Retina (tissue), 1 donor: ENCODE data around the gene HPCAL4.

Experiments used
- DNase-seq: peaks from one replicate; pipeline ENCODE4 v3.0.0-alpha.2; 2016

The HPCAL4 gene

DNA sequence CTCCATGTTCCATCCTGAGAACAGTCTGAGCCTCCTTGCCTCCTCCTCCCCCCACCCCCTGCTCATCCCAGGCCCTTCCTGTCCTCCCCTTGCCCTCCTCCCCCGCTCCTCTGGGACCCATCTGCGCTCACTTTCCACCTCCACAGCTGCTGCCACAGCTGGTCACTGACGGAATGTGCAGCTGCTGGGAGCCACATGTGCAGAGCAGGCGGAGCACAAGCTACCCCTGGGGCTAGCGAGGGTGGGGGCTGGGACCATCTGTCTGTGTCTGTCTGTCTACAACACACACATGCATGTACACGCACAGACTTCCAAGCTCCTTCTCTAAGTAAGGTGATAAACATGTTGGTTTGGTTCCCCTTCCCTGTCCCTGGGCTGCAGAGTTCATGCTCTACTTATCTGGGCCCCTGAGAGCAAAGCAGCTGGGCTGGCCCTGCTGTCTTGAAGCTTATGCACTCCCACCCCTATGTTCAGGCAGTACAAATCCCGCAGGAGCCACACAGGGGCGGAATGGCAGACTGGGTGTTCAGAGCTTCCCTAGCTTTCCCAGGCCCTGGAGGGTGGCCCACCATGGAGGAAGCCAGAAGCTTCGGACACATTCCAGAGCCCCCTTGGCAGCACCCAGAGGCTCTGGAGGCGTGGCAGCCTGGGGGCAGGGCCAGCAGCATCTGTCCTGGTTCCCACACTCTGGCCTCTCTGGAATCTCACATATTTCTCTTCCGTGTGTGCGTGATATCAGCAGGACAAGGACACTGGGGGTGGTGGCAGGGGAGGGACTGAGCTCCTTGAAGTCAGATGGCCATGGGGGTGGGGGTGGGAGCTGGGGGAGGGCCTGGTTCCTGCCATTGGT, 44.8 kb downstream of the HPCAL4 start:
- peak; percentile 90 for DNase-seq

DNA sequence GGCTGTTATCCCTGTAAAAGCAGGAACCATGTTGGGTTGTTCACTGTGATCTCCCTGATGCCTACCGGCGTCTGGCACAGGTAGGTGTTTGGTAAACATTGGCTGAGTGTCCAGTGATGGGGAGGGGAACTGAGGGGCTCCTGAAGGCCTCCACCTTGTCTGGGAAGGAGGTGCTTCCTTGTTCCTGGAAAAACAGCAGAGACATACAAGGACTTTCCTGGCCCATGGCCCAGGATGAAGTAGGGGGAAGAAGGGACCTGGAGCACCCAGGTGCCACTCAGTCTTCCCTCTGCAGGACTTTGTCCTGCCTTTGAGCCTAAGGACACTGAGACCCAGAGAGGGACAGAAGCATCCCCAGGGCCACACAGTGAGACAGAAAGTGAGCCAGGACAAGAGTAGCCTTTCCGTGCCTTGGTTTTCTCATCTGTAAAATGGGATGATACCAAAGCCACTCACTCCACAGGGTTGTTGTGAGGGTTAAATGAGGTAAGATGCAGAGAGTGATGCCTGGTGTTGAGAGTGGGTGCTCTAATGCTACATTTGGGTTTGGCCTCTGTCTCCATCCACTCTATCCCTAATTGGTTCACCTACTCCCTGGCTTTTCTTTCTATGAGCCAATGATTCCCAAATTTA, 45.7 kb downstream of the HPCAL4 start:
- DNase-seq, result no peak

DNA sequence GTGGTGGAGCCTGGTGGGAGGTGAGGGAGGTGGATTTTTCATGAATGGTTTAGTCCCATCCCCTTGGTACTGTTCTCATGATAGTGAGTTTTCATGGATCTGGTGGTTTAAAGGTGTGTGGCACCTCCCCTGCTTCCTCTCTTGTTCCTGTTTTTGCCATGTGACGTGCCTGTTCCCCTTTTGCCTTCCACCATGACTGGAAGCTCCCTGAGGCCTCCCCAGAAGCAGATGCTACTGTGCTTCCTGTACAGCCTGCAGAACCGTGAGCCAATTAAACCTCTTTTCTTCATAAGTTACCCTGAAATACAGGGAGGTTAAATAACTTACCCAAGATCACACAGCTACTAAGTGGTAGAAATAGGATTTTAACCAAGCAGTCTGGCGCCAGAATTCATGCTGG, 47.5 kb downstream of the HPCAL4 start:
- DNase-seq, result no peak

DNA sequence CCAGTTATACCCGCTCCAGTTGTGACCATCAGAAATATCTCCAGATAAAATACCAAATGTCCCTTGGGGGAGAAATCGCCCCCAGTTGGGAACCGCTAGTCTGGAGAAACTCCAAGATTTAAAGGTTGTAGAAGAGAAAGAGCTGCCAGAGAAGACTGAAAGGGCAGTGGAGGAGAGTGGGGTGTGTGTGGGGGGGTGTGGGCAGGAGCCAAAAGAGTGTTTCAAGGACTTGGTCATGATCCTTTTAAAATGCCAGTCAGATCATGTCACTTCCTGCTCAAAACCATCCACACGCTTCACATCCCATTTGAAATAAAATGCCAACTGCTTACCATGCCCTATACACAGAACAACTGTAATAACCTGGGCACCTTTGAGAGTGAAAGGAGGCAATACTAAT, 48.4 kb downstream of the HPCAL4 start:
- DNase-seq, result no peak

DNA sequence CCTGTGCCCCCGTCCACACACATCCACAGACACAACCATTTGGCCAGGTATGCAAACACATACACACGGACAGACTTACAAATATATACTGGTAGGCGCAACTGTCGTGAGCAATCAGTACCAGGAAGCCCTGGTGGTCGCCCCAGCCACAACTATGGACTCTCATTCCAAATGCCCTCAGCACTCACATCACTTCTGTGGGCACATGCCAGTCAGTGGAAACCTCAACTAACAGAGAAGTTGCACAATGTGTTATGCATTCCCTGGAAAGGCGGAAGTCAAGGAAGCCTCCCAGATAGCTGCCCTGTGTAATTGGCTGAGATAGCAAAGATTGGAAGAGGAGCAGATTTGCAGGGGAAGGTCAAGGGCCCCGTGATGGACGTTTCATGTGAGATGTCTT, 50.4 kb downstream of the HPCAL4 start:
- DNase-seq, result no peak

DNA sequence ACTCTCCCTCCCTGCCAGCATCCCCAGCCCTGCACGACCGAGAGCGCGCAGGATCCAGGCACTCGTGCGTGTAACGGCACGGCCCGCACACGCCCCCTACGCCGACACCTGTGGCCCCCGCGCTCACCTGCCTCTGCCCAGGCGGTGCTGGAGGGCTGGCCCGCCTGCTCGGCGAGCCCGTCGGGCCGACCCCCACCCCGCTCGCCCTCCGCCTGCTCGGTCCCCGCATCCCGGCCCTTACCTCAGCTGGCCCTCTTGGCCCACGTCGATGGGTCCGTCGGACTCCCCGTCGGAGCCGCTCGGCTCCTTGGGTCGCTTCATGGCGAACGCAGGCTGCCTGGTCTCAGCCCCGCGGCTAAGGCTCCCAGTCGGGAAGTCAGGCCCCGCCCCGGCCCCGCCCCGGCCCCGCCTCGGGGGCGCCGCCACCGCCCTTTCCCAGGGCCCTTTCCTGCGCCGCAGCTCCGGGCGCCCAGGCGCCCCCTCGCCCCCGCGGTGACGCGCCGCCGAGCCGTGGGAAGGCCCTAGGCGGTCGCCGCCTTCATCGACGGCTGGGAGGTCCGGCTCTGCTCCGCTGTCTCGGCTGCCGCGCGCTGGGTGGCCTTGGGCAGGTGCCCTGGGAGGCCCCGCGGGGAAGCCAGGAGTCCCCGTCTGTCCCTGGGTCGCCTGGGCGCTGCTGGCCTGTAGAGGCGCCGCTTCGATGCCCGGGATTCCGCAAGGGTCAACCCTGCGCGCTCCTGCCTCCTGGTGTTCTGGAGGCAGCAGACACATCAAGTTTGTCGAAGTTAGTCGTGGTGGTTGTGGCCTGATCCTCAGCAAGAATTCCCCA, 51.7 kb downstream of the HPCAL4 start, which contains the start of gene HEYL:
Gene HEYL, minus strand, starts transcription at position 339 of the 826 bp plus-strand sequence. Its CDS starts 18 bp downstream, at position 321.
- DNase-seq, result peak; percentile 82

DNA sequence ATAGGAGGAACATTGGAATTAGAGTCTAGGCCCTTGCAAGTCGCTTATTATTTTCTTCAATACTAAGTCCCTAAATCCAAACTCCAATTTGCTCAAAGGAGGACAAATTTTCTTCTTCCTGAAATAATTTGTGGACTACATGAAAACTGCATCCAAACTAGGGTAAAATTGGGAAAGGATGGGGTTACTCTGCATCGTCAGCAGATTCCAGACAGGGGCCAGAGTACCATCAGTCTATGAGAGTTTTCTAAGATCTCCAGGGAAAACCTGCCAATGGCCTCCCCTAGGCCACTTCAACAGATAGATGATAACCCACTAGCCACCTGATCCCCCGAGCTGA, 52.3 kb downstream of the HPCAL4 start:
- no peak for DNase-seq

DNA sequence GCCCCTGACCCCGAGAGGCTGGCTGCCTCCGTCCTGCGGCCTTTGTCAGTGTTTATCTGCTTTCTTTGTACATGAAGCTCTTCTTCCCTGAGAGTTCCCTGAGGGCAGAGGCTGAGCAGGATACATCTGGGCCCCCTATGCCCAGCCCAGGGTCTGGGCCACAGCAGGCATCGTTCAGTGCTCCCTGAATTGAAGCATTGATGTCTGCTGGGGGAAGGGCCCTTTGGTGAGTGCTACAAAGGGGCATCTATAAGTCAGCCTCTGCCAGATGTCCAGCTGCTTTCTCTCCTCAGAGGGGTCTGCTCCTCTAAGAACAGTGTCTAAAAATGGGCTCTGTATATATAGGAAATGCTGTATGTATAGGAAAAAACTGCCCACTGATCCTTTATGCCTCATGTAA, 53.9 kb downstream of the HPCAL4 start:
- no peak for DNase-seq

DNA sequence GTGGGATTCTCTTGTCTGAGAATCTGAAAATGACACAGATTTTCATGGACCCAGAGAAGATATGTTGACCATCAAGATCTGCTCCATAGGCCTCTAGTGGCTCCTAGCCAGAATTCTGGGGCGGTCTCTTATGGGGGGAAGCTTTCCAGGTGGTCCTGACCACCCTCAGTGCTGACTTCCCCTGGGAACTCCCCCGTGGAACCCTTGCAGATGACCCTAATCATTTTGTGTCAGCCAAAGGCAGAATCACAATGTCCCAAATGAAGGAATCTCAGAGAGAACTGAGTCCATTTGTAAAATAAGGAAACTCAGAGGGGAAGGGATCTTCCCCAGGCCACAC, 55.4 kb downstream of the HPCAL4 start:
- DNase-seq, result no peak

DNA sequence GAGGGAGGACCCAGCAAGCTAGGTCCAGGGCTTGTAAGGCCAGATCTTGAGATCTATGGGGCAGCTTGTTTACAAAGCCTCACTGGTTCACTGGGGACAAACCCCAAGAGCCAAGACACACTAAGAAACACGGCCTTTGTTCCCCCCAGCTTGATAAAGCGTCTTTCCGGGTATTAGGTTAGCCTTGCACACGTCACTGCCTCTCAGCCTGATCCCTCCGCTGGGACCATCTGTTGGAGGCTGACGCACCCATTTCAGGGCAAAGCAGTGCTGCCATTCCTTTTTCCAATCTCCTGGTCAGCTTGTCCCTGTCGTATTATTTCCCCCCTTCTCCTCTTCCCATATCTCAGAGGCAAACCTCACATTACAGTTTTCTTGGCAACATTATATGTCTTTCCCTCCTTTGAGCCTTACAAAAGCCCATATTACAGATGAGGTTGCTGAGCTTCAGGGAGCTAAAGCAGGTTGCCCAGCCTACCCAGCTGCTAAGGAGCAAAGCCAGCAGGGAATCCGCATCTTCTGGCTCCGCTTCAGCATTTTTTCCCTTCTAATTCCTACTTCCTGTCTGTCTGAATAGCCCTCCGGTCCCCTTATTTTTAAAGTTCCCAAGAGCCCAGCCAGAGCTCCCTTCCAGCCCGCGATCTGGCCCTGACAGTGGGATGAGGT, 55.9 kb downstream of the HPCAL4 start:
- DNase-seq, result no peak

DNA sequence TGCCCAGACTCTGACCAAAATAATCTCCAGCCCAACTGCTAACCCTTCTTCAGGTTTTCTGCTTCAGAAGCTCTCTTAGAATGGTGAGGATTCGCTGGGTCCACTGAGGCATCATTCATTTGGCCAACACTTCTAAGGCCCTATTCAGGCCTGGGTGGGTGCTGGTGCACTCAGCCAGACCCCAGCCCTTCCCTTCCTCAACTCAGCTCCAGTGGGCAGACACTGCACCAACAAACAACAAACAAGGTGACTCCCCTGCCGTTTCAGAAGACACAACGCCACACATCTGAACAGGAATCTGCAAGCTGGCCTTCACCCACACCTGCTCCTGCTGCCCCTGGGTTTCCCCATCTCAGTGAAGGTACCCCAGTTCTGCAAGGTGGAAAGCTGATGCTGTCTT, 57.8 kb downstream of the HPCAL4 start:
- no peak for DNase-seq

DNA sequence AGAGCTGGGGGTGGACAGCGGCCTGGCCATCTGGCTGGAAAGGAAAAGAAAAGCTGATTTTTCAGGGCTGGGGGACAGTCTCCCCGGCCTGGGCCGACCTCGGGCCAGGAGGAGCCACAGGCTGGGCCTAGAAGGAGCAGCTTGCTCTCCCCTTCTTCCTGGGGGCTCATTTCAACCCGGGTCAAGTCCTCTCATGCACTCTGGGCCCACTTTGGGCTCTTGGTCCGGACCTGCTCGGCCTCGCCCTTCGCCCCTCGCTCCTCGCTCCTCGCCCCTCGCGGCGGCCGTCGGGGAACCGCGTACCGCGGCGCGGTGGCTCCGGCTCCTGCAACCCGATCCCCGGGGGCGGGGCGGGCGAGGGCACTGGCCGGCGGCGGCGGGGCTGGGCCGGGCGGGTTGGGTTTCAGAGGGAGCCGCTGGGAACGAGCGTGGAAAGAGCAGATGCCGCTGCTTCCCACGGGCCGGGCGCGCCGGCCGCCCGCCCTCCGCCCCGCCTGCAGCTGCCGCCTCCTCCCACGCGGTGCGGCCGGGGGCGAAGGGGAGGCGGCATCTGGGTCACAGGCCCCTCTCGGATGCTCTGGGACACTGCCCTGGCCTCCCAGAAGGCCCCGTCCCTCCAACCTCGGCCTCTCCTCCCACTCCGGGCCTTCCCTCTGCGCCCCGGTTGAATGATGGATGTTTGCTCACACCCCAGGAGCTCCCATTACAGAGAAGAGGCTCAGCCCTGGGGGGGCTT, 58.4 kb downstream of the HPCAL4 start:
- peak; percentile 83 for DNase-seq

DNA sequence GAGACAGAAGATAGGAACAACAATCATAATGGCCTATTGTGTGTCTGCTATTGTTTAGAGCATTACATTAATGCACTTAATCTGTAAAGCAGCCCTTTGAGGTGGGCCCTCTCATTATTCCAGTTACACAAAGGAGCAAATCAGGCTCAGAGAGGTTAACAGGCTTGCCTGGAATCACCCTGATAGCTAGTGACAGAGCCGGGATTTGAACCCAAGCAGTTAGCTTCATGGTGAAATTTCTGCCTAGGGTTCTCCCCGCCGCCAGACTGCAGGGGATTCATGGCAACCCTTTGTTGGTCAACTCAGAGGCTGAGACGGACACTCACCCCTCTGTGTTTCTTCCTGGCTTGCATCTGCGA, 58.9 kb downstream of the HPCAL4 start:
- no peak for DNase-seq

DNA sequence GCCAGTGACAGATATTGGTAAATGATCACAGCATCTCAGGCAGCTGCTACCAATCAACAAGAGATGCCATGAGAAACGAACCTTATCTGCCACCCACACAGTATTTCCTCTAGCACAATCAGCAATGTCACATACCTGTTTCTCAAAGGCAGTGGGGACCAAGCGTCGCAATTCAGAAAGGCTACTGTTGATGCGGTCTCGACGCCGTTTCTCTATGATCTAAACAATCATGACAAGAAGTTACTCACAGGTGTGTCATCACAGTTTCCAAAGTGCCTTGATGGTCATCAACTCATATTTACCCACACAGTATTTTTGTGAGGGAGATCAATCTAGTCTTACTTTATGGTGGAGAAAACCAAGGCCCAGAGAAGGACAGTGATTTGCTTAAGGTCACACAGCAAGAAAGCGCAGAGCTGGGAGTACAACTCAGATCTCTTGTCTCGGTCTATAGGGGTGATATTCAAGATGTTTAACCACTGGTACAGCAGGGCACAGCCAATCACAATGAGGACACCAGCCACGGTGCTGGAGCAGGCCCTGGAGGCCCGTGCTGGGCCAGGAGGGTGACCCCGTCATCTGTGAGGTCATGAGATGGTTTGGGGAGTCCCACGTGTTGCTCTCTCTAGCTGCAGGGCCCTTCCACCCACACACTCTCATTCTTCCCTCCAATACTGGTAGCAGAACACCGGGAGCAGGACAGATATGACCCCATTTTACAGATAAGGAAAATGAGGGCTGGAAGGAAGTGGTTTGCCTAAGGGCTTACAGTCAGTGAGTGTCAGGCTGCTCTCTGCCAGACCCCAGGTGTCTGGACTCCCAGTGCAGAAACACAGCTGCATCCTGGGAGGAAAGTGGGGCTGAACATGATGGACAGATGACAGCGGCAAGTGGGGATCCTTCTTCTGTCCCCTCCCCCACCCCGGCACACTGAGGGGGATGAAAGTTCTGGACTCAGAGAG, 59.6 kb downstream of the HPCAL4 start:
- DNase-seq, result no peak

DNA sequence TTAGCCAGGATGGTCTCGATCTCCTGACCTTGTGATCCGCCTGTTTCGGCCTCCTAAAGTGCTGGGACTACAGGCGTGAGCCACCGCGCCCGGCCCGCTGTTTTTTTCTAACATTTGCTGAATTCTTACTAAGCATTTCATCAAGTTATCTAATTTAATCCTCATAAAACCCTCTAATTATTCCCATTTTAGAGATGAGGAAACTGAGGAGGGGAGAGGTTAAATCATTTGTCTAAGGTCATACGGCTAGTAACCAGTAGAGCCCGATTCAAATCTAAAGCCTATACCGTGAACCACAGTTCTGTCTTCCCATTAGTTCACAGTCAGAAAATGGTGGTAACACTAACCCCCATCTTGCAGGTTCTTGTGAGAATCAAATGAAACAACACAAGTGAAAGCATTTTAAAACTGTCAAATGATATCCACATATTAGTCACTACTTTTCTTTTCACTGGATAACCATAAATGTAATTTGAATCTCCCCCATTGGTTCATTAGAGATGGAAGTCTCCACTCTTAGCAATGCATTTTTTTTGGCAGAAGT, 62.4 kb downstream of the HPCAL4 start:
- no peak for DNase-seq
